Tibial nerve (tissue), 4 donors: ENCODE results near the gene FGFR3.

Source experiments
- EP300 ChIP-seq, 2 donors: sonication (generic); formaldehyde crosslinking; IDR thresholded peaks; one replicate each; pipeline ENCODE4 v1.6.1; 2017; ENCODE audit warnings: antibody characterized with exemption in 2 of 2, mild to moderate bottlenecking in 1 of 2
- POLR2A ChIP-seq, 2 donors: fragments of 450-650 bp; IDR thresholded peaks; one replicate each; pipeline ENCODE4 v1.6.1; 2017; ENCODE audit warnings: antibody characterized with exemption in 2 of 2, mild to moderate bottlenecking in 2 of 2, moderate library complexity in 2 of 2
- TF ChIP-seq, protein P1 (sequence below), 5 experiments: fragments of 200-600 bp in 3 of 5; fragments of 450-650 bp in 2 of 5; sonication (generic) in 3 of 5; IDR thresholded peaks; one replicate each; pipeline ENCODE4 v1.5.1; 2016 to 2019; ENCODE audit warnings: antibody characterized with exemption in 5 of 5, mild to moderate bottlenecking in 3 of 5, moderate library complexity in 2 of 5

DNA sequence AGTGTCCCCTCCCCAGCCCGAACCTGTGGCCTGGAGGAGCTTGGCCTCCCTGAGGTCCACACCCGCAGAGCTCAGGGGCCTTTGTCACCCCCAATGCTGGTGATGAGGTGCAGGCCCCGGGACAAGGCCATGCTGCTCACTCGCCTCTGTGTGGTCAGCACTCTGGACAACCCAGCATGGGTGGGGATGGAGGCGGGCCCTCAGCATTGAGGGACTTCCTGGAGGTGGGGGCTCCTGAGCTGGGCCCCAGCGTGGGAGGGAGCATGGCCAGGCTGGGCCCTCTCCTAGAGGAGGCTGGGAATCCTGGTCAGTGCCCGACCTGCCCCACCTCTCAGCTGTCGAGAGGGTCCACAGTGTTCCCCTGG is 41.2 kb upstream of the FGFR3 start:
- TF ChIP-seq, protein P1, sequence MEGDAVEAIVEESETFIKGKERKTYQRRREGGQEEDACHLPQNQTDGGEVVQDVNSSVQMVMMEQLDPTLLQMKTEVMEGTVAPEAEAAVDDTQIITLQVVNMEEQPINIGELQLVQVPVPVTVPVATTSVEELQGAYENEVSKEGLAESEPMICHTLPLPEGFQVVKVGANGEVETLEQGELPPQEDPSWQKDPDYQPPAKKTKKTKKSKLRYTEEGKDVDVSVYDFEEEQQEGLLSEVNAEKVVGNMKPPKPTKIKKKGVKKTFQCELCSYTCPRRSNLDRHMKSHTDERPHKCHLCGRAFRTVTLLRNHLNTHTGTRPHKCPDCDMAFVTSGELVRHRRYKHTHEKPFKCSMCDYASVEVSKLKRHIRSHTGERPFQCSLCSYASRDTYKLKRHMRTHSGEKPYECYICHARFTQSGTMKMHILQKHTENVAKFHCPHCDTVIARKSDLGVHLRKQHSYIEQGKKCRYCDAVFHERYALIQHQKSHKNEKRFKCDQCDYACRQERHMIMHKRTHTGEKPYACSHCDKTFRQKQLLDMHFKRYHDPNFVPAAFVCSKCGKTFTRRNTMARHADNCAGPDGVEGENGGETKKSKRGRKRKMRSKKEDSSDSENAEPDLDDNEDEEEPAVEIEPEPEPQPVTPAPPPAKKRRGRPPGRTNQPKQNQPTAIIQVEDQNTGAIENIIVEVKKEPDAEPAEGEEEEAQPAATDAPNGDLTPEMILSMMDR (IDR thresholded peaks at IDR 0.05): no peak
- TF ChIP-seq POLR2A (IDR thresholded peaks at IDR 0.05) (no peak), EP300 (IDR thresholded peaks at IDR 0.05) (no peak)
